Measurements from ENCODE around the gene ADPRHL1.

GRCh38 chr13:113428871-113429607 lies 24.2 kb downstream of the ADPRHL1 start:
- TF ChIP-seq EP300 (IDR thresholded peaks at IDR 0.05) (no peak), CTCF (IDR thresholded peaks at IDR 0.05) (no peak), POLR2A (IDR thresholded peaks at IDR 0.05) (no peak)

Measured in tibial nerve (tissue), 4 donors.